Measurements from ENCODE around the gene SGO2. TPM values are rescaled to one million over a fixed set of nuclear protein-coding genes. Genes with fewer than 3 reads are reported as not detected.
A peak's percentile ranks its signal among the peaks of the same experiment; 100 is the strongest.
"Not testable (repeated sequence)": the region's sequence is repeated elsewhere in the genome, so short reads cannot be mapped to it uniquely, and the experiment has no call there.

The SGO2 gene
- polyA plus RNA-seq, 5 donors: 8.6 to 34.8 (median 16.8) TPM

- DNase-seq: no peak
Measured at GRCh38 chr2:200523158-200523557, 2.8 kb upstream of the SGO2 start.

GRCh38 chr2:200523604-200524003 is 2.4 kb upstream of the SGO2 start:
- no peak for DNase-seq

- no peak for DNase-seq
Measured at GRCh38 chr2:200525066-200525465, 941 bp upstream of the SGO2 start.

GRCh38 chr2:200525551-200525881 is 491 bp upstream of the SGO2 start:
- DNase-seq: no peak

- DNase-seq: no peak
Measured at GRCh38 chr2:200528228-200528627, 2.2 kb downstream of the SGO2 start.

GRCh38 chr2:200533754-200534153 is 7.7 kb downstream of the SGO2 start:
- no peak for DNase-seq

- DNase-seq: no peak
Measured at GRCh38 chr2:200534572-200534971, 8.6 kb downstream of the SGO2 start.

- DNase-seq: no peak
Measured at GRCh38 chr2:200538139-200538538, 12.1 kb downstream of the SGO2 start.

- DNase-seq: no peak
Measured at GRCh38 chr2:200540793-200541192, 14.8 kb downstream of the SGO2 start.

GRCh38 chr2:200566596-200566995 is 40.6 kb downstream of the SGO2 start:
- DNase-seq: not testable (repeated sequence)

- DNase-seq: no peak
Measured at GRCh38 chr2:200567932-200568331, 41.9 kb downstream of the SGO2 start.

GRCh38 chr2:200575957-200576356 is 50.0 kb downstream of the SGO2 start:
- no peak for DNase-seq

- no peak for DNase-seq
Measured at GRCh38 chr2:200577027-200577426, 51.0 kb downstream of the SGO2 start.

- DNase-seq: no peak
Measured at GRCh38 chr2:200578778-200579177, 52.8 kb downstream of the SGO2 start.

GRCh38 chr2:200584639-200585038 is 58.6 kb downstream of the SGO2 start:
- no peak for DNase-seq

GRCh38 chr2:200585340-200585729 is 59.3 kb downstream of the SGO2 start:
- no peak for DNase-seq

GRCh38 chr2:200585730-200586643 is 60.0 kb downstream of the SGO2 start, which contains the start of gene AOX1:
Gene AOX1 (plus strand): TSS chr2:200586014. CDS start chr2:200586109, 95 bp downstream.
- peak; percentile 72 to 82 for DNase-seq

GRCh38 chr2:200586644-200586975 is 60.6 kb downstream of the SGO2 start:
- DNase-seq: no peak

- no peak for DNase-seq
Measured at GRCh38 chr2:200587007-200587616, 61.1 kb downstream of the SGO2 start.

GRCh38 chr2:200588076-200588678 is 62.2 kb downstream of the SGO2 start:
- no peak for DNase-seq

GRCh38 chr2:200590090-200590489 is 64.1 kb downstream of the SGO2 start:
- no peak for DNase-seq

GRCh38 chr2:200591308-200591707 is 65.3 kb downstream of the SGO2 start:
- no peak for DNase-seq

Data from right lung (tissue), 5 donors.